Stimulated activated CD4-positive, alpha-beta T cell treated with anti-CD3 and anti-CD28 coated beads, Interleukin-12 subunit alpha, Interleukin-12 subunit beta, amount 100 ng/mL, for 48 hours (primary cell): ENCODE data around the gene UBR2.
"Not testable (repeated sequence)": the region's sequence is repeated elsewhere in the genome, so short reads cannot be mapped to it uniquely, and the experiment has no call there.

Source experiments
- DNase-seq, 3 donors: peaks; one replicate each; pipeline ENCODE4 v3.0.0-alpha.2; 2020; ENCODE audit warnings: low read depth in 2 of 3, low spot score in 1 of 3

Gene UBR2

DNA sequence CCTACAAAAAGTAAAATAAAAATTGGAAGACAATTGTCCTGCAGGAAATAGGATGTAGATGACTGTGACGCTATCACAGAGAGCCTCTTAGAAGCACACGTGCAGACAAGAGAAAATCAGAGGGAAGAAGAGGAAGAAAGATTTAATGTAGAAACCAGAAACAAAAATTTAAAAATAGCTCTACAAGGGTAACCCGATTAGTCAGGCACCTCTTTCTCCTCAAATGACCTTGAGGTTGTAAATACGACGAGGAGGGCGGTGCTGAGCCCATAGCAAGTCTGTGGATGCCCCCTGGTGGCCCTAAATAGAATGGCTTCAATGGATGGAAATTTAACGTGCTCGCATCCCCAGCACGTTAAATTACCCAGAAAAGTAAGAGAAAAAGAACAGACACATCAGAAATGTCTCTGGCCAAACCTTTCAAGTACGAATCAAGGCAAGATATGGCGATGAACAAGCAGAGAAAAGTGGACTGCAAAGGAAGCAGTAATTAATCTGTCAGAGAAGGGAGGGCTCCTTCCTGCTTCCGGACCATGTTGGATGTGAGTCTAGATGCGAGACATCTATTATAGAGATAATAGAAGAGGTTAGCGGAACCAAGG, 162.8 kb downstream of the UBR2 start:
- DNase-seq: peak; percentile 53 to 60 (median 55)

DNA sequence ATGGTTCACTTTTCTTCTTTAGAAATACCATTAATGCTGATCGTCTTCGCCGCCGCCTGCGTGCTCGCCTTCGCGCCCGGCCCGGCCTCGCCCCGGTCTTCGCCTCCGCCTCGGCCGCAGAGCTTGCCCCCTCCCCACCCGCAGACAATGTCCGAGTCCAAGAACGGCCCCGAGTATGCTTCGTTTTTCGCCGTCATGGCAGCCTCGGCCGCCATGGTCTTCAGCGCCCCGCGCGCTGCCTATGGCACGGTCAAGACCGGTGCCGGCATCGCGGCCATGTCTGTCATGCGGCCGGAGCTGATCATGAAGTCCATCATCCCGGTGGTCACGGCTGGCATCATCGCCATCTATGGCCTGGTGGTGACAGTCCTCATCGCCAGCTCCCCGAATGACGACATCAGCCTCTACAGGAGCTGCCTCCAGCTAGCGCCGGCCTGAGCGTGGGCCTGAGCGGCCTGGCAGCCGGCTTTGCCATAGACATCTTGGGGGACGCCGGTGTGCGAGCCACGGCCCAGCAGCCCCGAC, 163.3 kb downstream of the UBR2 start:
- no peak for DNase-seq

- DNase-seq: no peak
These were observed 163.8 kb downstream of the UBR2 start for GRCh38 chr6:42727627-42728026.

DNA sequence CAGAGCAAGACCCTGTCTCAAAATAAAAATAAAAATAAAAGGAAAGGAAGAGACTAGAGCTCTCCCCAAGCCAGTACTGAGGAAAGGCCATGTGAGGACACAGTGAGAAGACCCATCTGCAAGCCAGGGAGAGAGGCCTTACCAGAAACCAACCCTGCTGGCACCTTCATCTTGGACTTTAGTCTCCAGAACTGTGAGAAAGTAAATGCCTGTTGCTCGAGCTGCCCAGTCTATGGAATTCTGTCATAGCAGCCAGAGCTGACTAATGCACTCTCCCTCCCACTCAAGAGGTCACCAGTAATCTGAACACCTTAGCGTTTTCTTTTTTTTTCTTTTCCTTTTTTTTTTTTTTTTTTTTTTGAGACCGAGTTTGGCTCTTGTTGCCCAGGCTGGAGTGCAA, 165.9 kb downstream of the UBR2 start:
- no peak for DNase-seq

DNA sequence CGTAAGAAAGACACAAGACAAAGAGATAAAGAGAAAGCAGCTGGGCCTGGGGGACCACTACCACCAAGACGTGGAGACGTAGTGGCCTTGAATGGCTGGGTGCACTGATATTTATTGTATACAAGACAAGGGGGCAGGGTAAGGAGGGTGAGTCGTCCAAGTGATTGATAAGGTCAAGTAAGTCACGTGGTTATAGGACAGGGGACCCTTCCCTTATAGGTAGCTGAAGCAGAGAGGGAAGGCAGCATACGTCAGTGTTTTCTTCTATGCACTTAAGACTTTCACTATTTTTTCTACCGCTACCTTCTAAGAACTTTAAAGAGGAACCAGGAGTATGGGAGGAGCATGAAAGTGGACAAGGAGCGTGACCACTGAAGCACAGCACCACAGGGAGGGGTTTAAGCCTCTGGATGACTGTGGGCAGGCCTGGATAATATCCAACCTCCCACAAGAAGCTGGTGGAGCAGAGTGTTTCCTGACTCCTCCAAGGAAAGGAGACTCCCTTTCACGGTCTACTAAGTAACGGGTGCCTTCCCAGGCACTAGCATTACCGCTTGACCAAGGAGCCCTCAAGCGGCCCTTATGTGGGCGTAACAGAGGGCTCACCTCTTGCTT, 170.1 kb downstream of the UBR2 start:
- not testable (repeated sequence) for DNase-seq

DNA sequence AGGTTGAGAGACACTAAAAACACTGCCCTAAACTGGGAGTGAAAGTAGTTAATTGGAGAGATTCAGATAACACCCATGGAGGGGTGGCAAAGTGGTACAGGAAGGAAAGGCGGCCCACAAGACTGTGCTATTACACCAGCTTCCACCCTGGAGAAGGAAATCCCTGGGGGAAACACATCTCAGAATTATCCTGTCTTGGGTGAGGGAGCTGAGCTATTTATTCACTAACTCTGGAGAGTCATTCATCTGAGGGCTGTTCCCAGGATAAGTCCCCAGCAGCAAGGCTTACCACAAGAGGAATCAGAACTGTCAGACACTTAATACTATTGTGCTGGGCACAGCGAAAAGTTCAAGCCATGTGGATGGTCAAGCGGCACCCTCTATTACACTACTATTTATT, 172.1 kb downstream of the UBR2 start:
- DNase-seq: no peak

DNA sequence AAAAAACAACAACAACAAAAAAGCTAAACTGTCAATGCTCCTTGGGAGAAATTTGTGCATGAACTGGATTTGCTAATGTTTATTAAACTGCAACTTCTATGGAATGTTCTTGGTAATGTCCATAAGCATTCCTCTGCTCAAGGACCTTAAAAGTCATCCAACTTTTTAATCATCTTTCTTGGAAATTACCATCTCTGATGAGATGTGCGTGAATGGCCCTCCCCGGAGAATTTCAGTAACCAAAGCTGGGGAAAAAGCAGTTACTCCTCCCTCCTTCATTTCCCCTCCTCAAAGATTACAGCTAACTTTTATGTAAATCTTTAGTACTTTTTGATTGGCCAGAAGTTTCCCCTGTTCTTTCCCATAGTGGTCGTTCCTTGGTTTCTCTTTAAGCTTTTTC, 176.9 kb downstream of the UBR2 start:
- no peak for DNase-seq

GRCh38 chr6:42742116-42742894, 178.5 kb downstream of the UBR2 start:
- no peak for DNase-seq
